Measurements from ENCODE around the gene ZBTB24. TPM values are rescaled to one million over a fixed set of nuclear protein-coding genes. Genes with fewer than 3 reads are reported as not detected.
A peak's percentile ranks its signal among the peaks of the same experiment; 100 is the strongest.

The ZBTB24 gene
- total RNA-seq, 2 experiments from 2014 or later = 10.5 to 11.8 TPM

DNA sequence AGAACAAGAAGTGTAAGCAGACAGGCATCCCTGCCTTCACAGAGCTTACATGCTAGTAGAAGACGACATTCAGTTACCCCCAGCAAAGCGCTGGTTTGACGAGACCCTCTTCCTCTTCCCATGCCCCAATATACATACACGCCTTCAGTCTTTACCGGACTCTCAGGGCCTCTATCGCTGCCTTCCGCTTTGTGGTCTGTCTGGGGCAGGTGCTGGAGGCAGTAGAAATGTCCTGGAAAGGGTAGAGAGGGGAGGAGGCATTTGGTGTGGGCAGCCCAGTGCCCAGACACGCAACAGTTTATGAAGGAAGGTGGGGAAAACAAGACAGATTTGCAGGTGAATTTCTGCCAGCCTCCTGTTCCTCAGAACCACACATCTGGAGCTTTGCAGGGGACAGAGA, 36.5 kb downstream of the ZBTB24 start:
- H3K27me3 Mint-ChIP-seq = no peaks in the 10 kb centered on the region
- DNase-seq = no peak

DNA sequence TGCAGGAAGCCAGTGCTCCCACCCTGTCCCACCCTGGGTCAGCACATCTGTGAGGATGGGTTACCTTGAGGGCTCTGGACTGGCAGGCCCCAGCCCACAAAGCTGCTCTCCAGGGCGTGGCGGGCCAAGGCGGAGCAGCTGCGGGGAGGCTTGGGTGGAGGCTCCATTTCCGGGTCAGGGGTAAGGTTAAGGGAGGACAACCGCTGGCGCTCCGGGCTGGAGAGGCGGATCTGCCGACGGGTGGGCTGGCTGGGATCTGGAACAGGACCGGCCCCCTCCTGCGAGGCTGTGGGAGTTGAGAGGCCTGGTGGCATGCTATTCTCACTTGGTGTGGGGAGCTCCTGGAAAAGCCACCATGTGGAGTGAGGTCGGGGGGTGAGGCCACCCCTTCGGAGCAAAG, 36.9 kb downstream of the ZBTB24 start:
- peaks cover 44% of the 10 kb centered on the region for H3K4me1 Mint-ChIP-seq (ENCODE audit: low read depth)
- no peak for ATAC-seq
- ChIA-PET POLR2A (interaction anchor here (0.8 to 8.9 kb wide), 3 partner anchors 9 to 64 kb away, joined by 3 to 119 read pairs (median 3); partner anchors contain the start of genes CD164 and MICAL1), CTCF (interaction anchor here (1.0 to 1.6 kb wide), 2 partner anchors 10 to 594 kb away, joined by 3 to 6 read pairs; no protein-coding TSS in a partner anchor)
- no peaks in the 10 kb centered on the region for H3K27me3 Mint-ChIP-seq
- peaks cover 30% of the 10 kb centered on the region for H3K36me3 Mint-ChIP-seq (ENCODE audit: low read depth)
- intact Hi-C loops (cut with micrococcal nuclease) = no loop called here
- TF ChIP-seq, protein P1, sequence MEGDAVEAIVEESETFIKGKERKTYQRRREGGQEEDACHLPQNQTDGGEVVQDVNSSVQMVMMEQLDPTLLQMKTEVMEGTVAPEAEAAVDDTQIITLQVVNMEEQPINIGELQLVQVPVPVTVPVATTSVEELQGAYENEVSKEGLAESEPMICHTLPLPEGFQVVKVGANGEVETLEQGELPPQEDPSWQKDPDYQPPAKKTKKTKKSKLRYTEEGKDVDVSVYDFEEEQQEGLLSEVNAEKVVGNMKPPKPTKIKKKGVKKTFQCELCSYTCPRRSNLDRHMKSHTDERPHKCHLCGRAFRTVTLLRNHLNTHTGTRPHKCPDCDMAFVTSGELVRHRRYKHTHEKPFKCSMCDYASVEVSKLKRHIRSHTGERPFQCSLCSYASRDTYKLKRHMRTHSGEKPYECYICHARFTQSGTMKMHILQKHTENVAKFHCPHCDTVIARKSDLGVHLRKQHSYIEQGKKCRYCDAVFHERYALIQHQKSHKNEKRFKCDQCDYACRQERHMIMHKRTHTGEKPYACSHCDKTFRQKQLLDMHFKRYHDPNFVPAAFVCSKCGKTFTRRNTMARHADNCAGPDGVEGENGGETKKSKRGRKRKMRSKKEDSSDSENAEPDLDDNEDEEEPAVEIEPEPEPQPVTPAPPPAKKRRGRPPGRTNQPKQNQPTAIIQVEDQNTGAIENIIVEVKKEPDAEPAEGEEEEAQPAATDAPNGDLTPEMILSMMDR (IDR thresholded peaks at IDR 0.05) = no peak
- no peak overlapping the region for H3K27ac Mint-ChIP-seq
- H3K9me3 Mint-ChIP-seq = no peaks in the 10 kb centered on the region
- no peak overlapping the region for H3K4me3 Mint-ChIP-seq
- DNase-seq = no peak

More for the DNA sequence above, 36.5 kb downstream of the ZBTB24 start:
- TF ChIP-seq, protein P1 (IDR thresholded peaks at IDR 0.05) = no peak
- peaks cover 42% of the 10 kb centered on the region for H3K4me1 Mint-ChIP-seq (ENCODE audit: low read depth)
- ChIA-PET POLR2A (interaction anchor here (8.9 kb wide), 1 partner anchor 9 kb away, joined by 119 read pairs; the partner anchor contains the start of gene MICAL1), CTCF (no interaction called here)
- peak overlapping the region; percentile 1 for H3K27ac Mint-ChIP-seq
- peaks cover 30% of the 10 kb centered on the region for H3K36me3 Mint-ChIP-seq (ENCODE audit: low read depth)
- no peak overlapping the region for H3K4me3 Mint-ChIP-seq
- H3K9me3 Mint-ChIP-seq = no peaks in the 10 kb centered on the region
- intact Hi-C loops (cut with micrococcal nuclease) = no loop called here
- no peak for ATAC-seq

DNA sequence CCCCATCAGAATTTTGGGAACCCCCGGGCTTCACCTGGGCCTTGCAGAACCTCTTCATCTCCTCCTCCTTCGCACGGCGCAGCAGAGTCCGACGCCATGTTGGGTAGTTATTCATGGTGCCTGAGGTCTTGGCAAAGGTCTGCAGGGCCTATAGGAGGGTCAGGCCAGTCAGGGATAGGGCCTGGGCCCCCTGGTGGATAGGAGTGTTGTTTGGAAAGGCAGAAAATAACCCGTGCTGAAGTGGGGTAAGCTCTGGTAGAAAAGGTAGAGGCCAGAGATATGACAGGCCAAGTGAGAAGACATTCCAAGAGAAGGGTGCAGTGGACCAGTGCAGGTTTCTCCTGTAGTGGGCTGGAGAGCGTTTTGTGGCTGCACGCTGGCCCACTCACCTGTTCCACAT, 37.6 kb downstream of the ZBTB24 start:
- DNase-seq = no peak
- intact Hi-C loops (cut with micrococcal nuclease) = no loop called here
- no peak overlapping the region for H3K4me3 Mint-ChIP-seq
- ATAC-seq = no peak
- ChIA-PET POLR2A (interaction anchor here (0.8 to 8.9 kb wide), 4 partner anchors 10 to 63 kb away, joined by 3 to 119 read pairs (median 3); partner anchors contain the start of genes CD164 and MICAL1), CTCF (interaction anchor here (1.0 to 1.6 kb wide), 2 partner anchors 11 to 594 kb away, joined by 3 to 6 read pairs; no protein-coding TSS in a partner anchor)
- no peak overlapping the region for H3K27ac Mint-ChIP-seq
- TF ChIP-seq, protein P1 (IDR thresholded peaks at IDR 0.05) = no peak
- H3K27me3 Mint-ChIP-seq = no peaks in the 10 kb centered on the region
- peaks cover 26% of the 10 kb centered on the region for H3K36me3 Mint-ChIP-seq (ENCODE audit: low read depth)
- H3K4me1 Mint-ChIP-seq (ENCODE audit: low read depth) = peaks cover 39% of the 10 kb centered on the region
- H3K9me3 Mint-ChIP-seq = no peaks in the 10 kb centered on the region

DNA sequence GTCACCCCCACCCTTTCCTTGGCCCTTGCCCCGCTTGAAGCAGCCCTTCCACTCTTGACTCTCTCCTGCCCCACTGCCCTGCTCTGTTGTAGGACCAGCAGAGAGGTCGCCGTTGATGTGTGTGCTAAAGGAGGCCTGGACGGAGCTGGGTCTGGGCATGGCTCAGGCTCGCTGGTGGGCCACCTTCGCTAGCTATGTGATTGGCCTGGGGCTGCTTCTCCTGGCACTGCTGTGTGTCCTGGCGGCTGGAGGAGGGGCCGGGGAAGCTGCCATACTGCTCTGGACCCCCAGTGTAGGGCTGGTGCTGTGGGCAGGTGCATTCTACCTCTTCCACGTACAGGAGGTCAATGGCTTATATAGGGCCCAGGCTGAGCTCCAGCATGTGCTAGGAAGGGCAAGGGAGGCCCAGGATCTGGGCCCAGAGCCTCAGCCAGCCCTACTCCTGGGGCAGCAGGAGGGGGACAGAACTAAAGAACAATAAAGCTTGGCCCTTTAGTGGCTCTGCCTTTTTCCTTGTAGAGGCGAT, 39.5 kb downstream of the ZBTB24 start:
- no peaks in the 10 kb centered on the region for H3K27me3 Mint-ChIP-seq
- TF ChIP-seq, protein P1 (IDR thresholded peaks at IDR 0.05) = no peak
- H3K9me3 Mint-ChIP-seq = no peaks in the 10 kb centered on the region
- intact Hi-C loops (cut with micrococcal nuclease) = loop anchor here (5.0 kb wide), 1 partner anchor 39 kb away; the partner anchor contains the start of gene ZBTB24
- H3K4me3 Mint-ChIP-seq = no peak overlapping the region
- no peak for DNase-seq
- peaks cover 27% of the 10 kb centered on the region for H3K4me1 Mint-ChIP-seq (ENCODE audit: low read depth)
- H3K36me3 Mint-ChIP-seq (ENCODE audit: low read depth) = peaks cover 26% of the 10 kb centered on the region
- H3K27ac Mint-ChIP-seq = no peak overlapping the region
- ChIA-PET POLR2A (interaction anchor here (1.6 to 8.9 kb wide), 3 partner anchors 12 to 61 kb away, joined by 6 to 119 read pairs (median 18); partner anchors contain the start of genes CD164, MICAL1 and ZBTB24), CTCF (interaction anchor here (1.1 to 1.6 kb wide), 2 partner anchors 58 to 60 kb away, joined by 3 to 4 read pairs; no protein-coding TSS in a partner anchor)
- ATAC-seq = no peak
